ENCODE measurements around the gene PPP2R2B.

The PPP2R2B gene

GRCh38 chr5:146827901-146828300 lies 50.7 kb downstream of the PPP2R2B start:
- no peak for DNase-seq (ENCODE audit: low spot score)

- no peak for DNase-seq (ENCODE audit: low spot score)
Measured at GRCh38 chr5:146825033-146825432, 53.5 kb downstream of the PPP2R2B start.

GRCh38 chr5:146821732-146822131 lies 56.8 kb downstream of the PPP2R2B start:
- DNase-seq (ENCODE audit: low spot score): no peak

GRCh38 chr5:146820987-146821386 lies 57.6 kb downstream of the PPP2R2B start:
- no peak for DNase-seq (ENCODE audit: low spot score)

GRCh38 chr5:146818822-146819221 lies 59.7 kb downstream of the PPP2R2B start:
- DNase-seq (ENCODE audit: low spot score): no peak

GRCh38 chr5:146817973-146818372 lies 60.6 kb downstream of the PPP2R2B start:
- DNase-seq (ENCODE audit: low spot score): no peak

- no peak for DNase-seq (ENCODE audit: low spot score)
Measured at GRCh38 chr5:146816775-146817387, 61.7 kb downstream of the PPP2R2B start.

- no peak for DNase-seq (ENCODE audit: low spot score)
Measured at GRCh38 chr5:146815411-146815810, 63.1 kb downstream of the PPP2R2B start.

GRCh38 chr5:146813346-146814157 lies 65.0 kb downstream of the PPP2R2B start:
- no peak for DNase-seq (ENCODE audit: low spot score)

- DNase-seq (ENCODE audit: low spot score): no peak
Measured at GRCh38 chr5:146805081-146805480, 73.5 kb downstream of the PPP2R2B start.

- DNase-seq (ENCODE audit: low spot score): no peak
Measured at GRCh38 chr5:146802945-146803522, 75.5 kb downstream of the PPP2R2B start.

- DNase-seq (ENCODE audit: low spot score): no peak
Measured at GRCh38 chr5:146799671-146800070, 78.9 kb downstream of the PPP2R2B start.

GRCh38 chr5:146799231-146799630 lies 79.3 kb downstream of the PPP2R2B start:
- DNase-seq (ENCODE audit: low spot score): no peak

GRCh38 chr5:146797658-146798057 lies 80.9 kb downstream of the PPP2R2B start:
- no peak for DNase-seq (ENCODE audit: low spot score)

- no peak for DNase-seq (ENCODE audit: low spot score)
Measured at GRCh38 chr5:146796911-146797310, 81.6 kb downstream of the PPP2R2B start.

GRCh38 chr5:146796144-146796543 lies 82.4 kb downstream of the PPP2R2B start:
- DNase-seq (ENCODE audit: low spot score): no peak

- no peak for DNase-seq (ENCODE audit: low spot score)
Measured at GRCh38 chr5:146794326-146795029, 84.1 kb downstream of the PPP2R2B start.

GRCh38 chr5:146793709-146794108 lies 84.8 kb downstream of the PPP2R2B start:
- no peak for DNase-seq (ENCODE audit: low spot score)

- no peak for DNase-seq (ENCODE audit: low spot score)
Measured at GRCh38 chr5:146791471-146791870, 87.1 kb downstream of the PPP2R2B start.

GRCh38 chr5:146789712-146790653 lies 88.6 kb downstream of the PPP2R2B start:
- DNase-seq (ENCODE audit: low spot score): no peak

GRCh38 chr5:146788898-146789297 lies 89.7 kb downstream of the PPP2R2B start:
- no peak for DNase-seq (ENCODE audit: low spot score)

- DNase-seq (ENCODE audit: low spot score): no peak
Measured at GRCh38 chr5:146785065-146785464, 93.5 kb downstream of the PPP2R2B start.

All from kidney capillary endothelial cell (primary cell).